Measurements from ENCODE around the gene MAD2L1BP.

The MAD2L1BP gene

GRCh38 chr6:43623880-43624785 is 11.5 kb upstream of the MAD2L1BP start:
- Histone ChIP-seq H3K36me3 (peaks cover 86% of the 10 kb centered on the region), H3K27me3 (ENCODE audit: insufficient read depth, low read depth, severe bottlenecking) (no peaks in the 10 kb centered on the region), H3K27ac (no peak overlapping the region), H3K4me3 (ENCODE audit: low read depth, low read length) (no peak overlapping the region), H3K9me3 (ENCODE audit: severe bottlenecking) (no peaks in the 10 kb centered on the region)
- DNase-seq, result no peak
- no peak for TF ChIP-seq CTCF (IDR thresholded peaks at IDR 0.05; ENCODE audit: low read depth, low read length)

- no peaks in the 10 kb centered on the region for H3K27me3 ChIP-seq (ENCODE audit: insufficient read depth, low read depth, severe bottlenecking)
- no peak for TF ChIP-seq CTCF (IDR thresholded peaks at IDR 0.05; ENCODE audit: low read depth, low read length)
- peaks cover 81% of the 10 kb centered on the region for H3K36me3 ChIP-seq
- H3K9me3 ChIP-seq (ENCODE audit: severe bottlenecking), result no peaks in the 10 kb centered on the region
- H3K27ac ChIP-seq, result no peak overlapping the region
- no peak for DNase-seq
- H3K4me3 ChIP-seq (ENCODE audit: low read depth, low read length), result no peak overlapping the region
These were observed 10.8 kb upstream of the MAD2L1BP start for GRCh38 chr6:43624786-43625288.

GRCh38 chr6:43625393-43625992 is 10.1 kb upstream of the MAD2L1BP start:
- DNase-seq, result no peak
- Histone ChIP-seq H3K27me3 (ENCODE audit: insufficient read depth, low read depth, severe bottlenecking) (no peaks in the 10 kb centered on the region), H3K4me3 (ENCODE audit: low read depth, low read length) (no peak overlapping the region), H3K36me3 (peaks cover 75% of the 10 kb centered on the region), H3K27ac (no peak overlapping the region), H3K9me3 (ENCODE audit: severe bottlenecking) (no peaks in the 10 kb centered on the region)
- no peak for TF ChIP-seq CTCF (IDR thresholded peaks at IDR 0.05; ENCODE audit: low read depth, low read length)

GRCh38 chr6:43627008-43627825 is 8.4 kb upstream of the MAD2L1BP start:
- H3K36me3 ChIP-seq, result peaks cover 58% of the 10 kb centered on the region
- H3K9me3 ChIP-seq (ENCODE audit: severe bottlenecking), result no peaks in the 10 kb centered on the region
- H3K27ac ChIP-seq, result no peak overlapping the region
- DNase-seq, result no peak
- H3K4me3 ChIP-seq (ENCODE audit: low read depth, low read length), result no peak overlapping the region
- TF ChIP-seq CTCF (IDR thresholded peaks at IDR 0.05; ENCODE audit: low read depth, low read length), result no peak
- H3K27me3 ChIP-seq (ENCODE audit: insufficient read depth, low read depth, severe bottlenecking), result no peaks in the 10 kb centered on the region

- no peaks in the 10 kb centered on the region for H3K27me3 ChIP-seq (ENCODE audit: insufficient read depth, low read depth, severe bottlenecking)
- TF ChIP-seq CTCF (IDR thresholded peaks at IDR 0.05; ENCODE audit: low read depth, low read length), result no peak
- DNase-seq, result peak; percentile 89
- H3K4me3 ChIP-seq (ENCODE audit: low read depth, low read length), result peak overlapping the region; percentile 87
- H3K9me3 ChIP-seq (ENCODE audit: severe bottlenecking), result no peaks in the 10 kb centered on the region
- H3K36me3 ChIP-seq, result peaks cover 45% of the 10 kb centered on the region
- H3K27ac ChIP-seq, result peak overlapping the region; percentile 99
These were observed 7.1 kb upstream of the MAD2L1BP start for GRCh38 chr6:43628393-43629103.
